Ascending aorta (tissue), 2 donors: ENCODE results near the gene NTHL1. TPM values are rescaled to one million over a fixed set of nuclear protein-coding genes. Genes with fewer than 3 reads are reported as not detected.
"Not testable (repeated sequence)": the region's sequence is repeated elsewhere in the genome, so short reads cannot be mapped to it uniquely, and the experiment has no call there.

Experiments used
- DNase-seq, 2 donors: peaks; one replicate each; pipeline ENCODE4 v3.0.0-alpha.2; 2019; ENCODE audit warnings: low spot score in 2 of 2
- H3K27ac ChIP-seq, 2 donors: fragments of 200-600 bp; sonication (generic); one replicate each; pipeline ENCODE4 v1.5.1; 2016 to 2017; ENCODE audit warnings: mild to moderate bottlenecking in 1 of 2
- H3K27me3 ChIP-seq: fragments of 200-600 bp; sonication (generic); one replicate; pipeline ENCODE4 v1.5.1; 2017
- H3K36me3 ChIP-seq, 2 donors: fragments of 200-600 bp; sonication (generic); one replicate each; pipeline ENCODE4 v1.5.1; 2016
- H3K4me1 ChIP-seq, 2 donors: fragments of 200-600 bp; sonication (generic); one replicate each; pipeline ENCODE4 v1.5.1; 2016 to 2017; ENCODE audit warnings: mild to moderate bottlenecking in 1 of 2
- H3K4me3 ChIP-seq, 2 donors: fragments of 200-600 bp; sonication (generic); one replicate each; pipeline ENCODE4 v1.5.1; 2016 to 2017; ENCODE audit warnings: mild to moderate bottlenecking in 1 of 2
- H3K9me3 ChIP-seq, 2 donors: fragments of 200-600 bp; sonication (generic); one replicate each; pipeline ENCODE4 v1.5.1; 2016
- CTCF ChIP-seq, 3 experiments: fragments of 200-600 bp in 2 of 3; fragments of 450-650 bp in 1 of 3; sonication (generic) in 2 of 3; IDR thresholded peaks; one replicate each; pipeline ENCODE4 v1.5.1; 2016 to 2019; ENCODE audit warnings: antibody characterized with exemption in 3 of 3, mild to moderate bottlenecking in 1 of 3, moderate library complexity in 1 of 3
- intact Hi-C: fragments of 100-400 bp; cut with DNase I; formaldehyde crosslinking; loops from one replicate; pipeline ENCODE4 v1.15.1; 2023
- total RNA-seq: library from RNA; depleted of rRNA; stranded (reverse); fragments of >200 nt; gene quantifications from one replicate; pipeline ENCODE4 v1.1.0, GENCODE V29; 2016

Gene NTHL1
- total RNA-seq, 1 donor from 2014 or later, result 59.5 TPM

- no peaks in the 10 kb centered on the region for H3K27me3 ChIP-seq
- intact Hi-C loops, result loop anchor here (1.0 kb wide), 2 partner anchors 9 to 12 kb away; partner anchors contain the start of genes NHERF2, NTHL1 and TSC2
- peak overlapping the region; percentile 47 to 53 for H3K4me3 ChIP-seq
- no peak for TF ChIP-seq CTCF (IDR thresholded peaks at IDR 0.05)
- H3K27ac ChIP-seq, result peak overlapping the region; percentile 83 to 96
- DNase-seq, result no peak
- H3K4me1 ChIP-seq, result peaks cover 23 to 46% of the 10 kb centered on the region in 2 donors
- peaks cover 4 to 15% of the 10 kb centered on the region in 2 donors for H3K36me3 ChIP-seq
- no peaks in the 10 kb centered on the region for H3K9me3 ChIP-seq
Measured at GRCh38 chr16:2034696-2035430, 12.8 kb downstream of the NTHL1 start.

- intact Hi-C loops, H3K9me3 ChIP-seq: not testable (repeated sequence)
- peak overlapping the region; percentile 58 to 60 for H3K4me3 ChIP-seq
Measured at GRCh38 chr16:2033909-2034695, 13.5 kb downstream of the NTHL1 start.

GRCh38 chr16:2033057-2033908, 14.4 kb downstream of the NTHL1 start:
- Histone ChIP-seq H3K4me1 (peaks cover 23 to 43% of the 10 kb centered on the region in 2 donors), H3K9me3 (no peaks in the 10 kb centered on the region), H3K36me3 (peaks cover 4 to 12% of the 10 kb centered on the region in 2 donors), H3K27me3 (no peaks in the 10 kb centered on the region), H3K27ac (peak overlapping the region; percentile 93 to 97), H3K4me3 (peak overlapping the region; percentile 58 to 60)
- intact Hi-C loops, result no loop called here
- peak; percentile 39 to 92 for DNase-seq
- no peak for TF ChIP-seq CTCF (IDR thresholded peaks at IDR 0.05)

More at GRCh38 chr16:2033909-2034695, 13.5 kb downstream of the NTHL1 start:
- not testable (repeated sequence) for DNase-seq, H3K27me3 ChIP-seq
- Histone ChIP-seq H3K36me3 (peaks cover 4 to 15% of the 10 kb centered on the region in 2 donors), H3K27ac (peak overlapping the region; percentile 96 to 97), H3K4me1 (peaks cover 23 to 46% of the 10 kb centered on the region in 2 donors)

GRCh38 chr16:2032285-2033056, 15.2 kb downstream of the NTHL1 start:
- H3K36me3 ChIP-seq, result peaks cover 0 to 4% of the 10 kb centered on the region in 2 donors
- no peaks in the 10 kb centered on the region for H3K27me3 ChIP-seq
- H3K9me3 ChIP-seq, result no peaks in the 10 kb centered on the region
- TF ChIP-seq CTCF (IDR thresholded peaks at IDR 0.05), result no peak
- peak overlapping the region; percentile 93 to 97 for H3K27ac ChIP-seq
- DNase-seq, result no peak
- intact Hi-C loops, result no loop called here
- H3K4me3 ChIP-seq, result peak overlapping the region in 1 of 2 donors; percentile 58
- peaks cover 25 to 50% of the 10 kb centered on the region in 2 donors for H3K4me1 ChIP-seq

- no peak overlapping the region for H3K4me3 ChIP-seq
- no peak for TF ChIP-seq CTCF (IDR thresholded peaks at IDR 0.05)
- H3K9me3 ChIP-seq, result no peaks in the 10 kb centered on the region
- peaks cover 31 to 50% of the 10 kb centered on the region in 2 donors for H3K4me1 ChIP-seq
- no peak for DNase-seq
- H3K27me3 ChIP-seq, result no peaks in the 10 kb centered on the region
- H3K27ac ChIP-seq, result peak overlapping the region in 1 of 2 donors; percentile 93
- intact Hi-C loops, result no loop called here
- H3K36me3 ChIP-seq, result no peaks in the 10 kb centered on the region
Measured at GRCh38 chr16:2031081-2031577, 16.5 kb downstream of the NTHL1 start.
